Measurements from ENCODE around the gene SLC47A1.
"Not testable (repeated sequence)": the region's sequence is repeated elsewhere in the genome, so short reads cannot be mapped to it uniquely, and the experiment has no call there.

The SLC47A1 gene

GRCh38 chr17:19551591-19552148, 18.0 kb downstream of the SLC47A1 start:
- no peak for DNase-seq (ENCODE audit: low read depth, low spot score)

GRCh38 chr17:19553036-19553435, 19.4 kb downstream of the SLC47A1 start:
- no peak for DNase-seq (ENCODE audit: low read depth, low spot score)

DNA sequence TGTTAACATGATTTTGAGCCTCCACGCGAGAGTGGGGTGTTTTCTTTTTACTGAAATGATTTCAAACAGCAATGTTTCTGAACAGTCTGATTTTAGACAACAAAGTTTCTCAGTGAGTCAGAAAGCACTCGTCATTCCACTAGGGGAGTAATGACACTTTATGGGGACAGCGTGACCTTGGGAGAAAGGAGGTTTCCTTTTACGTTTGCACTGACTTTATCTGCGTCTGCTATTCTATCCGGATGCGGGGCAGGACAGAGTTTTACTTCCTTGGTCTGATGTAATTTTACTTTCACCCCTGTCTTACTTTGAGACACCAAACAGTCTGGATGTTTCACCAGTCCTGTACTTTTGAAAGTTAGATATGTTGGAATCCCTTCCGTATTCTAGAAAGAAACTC, 20.7 kb downstream of the SLC47A1 start:
- DNase-seq (ENCODE audit: low read depth, low spot score): no peak

GRCh38 chr17:19555746-19556145, 22.1 kb downstream of the SLC47A1 start:
- DNase-seq (ENCODE audit: low read depth, low spot score): no peak

DNA sequence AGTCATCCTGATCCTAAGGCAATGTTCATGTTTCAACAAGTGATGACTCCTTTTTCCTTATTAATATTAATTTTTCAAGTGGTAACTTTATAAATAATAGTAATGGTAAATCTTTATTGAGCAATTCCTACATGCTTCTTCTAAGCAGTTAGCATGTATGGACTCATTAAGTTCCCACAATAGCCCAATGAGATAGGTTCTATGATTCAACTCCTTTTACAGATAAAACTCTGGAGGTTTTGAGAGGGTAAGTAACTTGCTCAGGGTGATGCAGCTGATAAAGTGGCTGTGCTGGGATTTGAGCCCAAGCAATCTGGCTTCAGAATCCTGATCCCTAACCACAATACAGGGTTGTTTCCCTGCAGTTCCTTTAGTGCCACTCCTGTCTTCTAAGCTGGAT, 25.3 kb downstream of the SLC47A1 start:
- DNase-seq (ENCODE audit: low read depth, low spot score): no peak

GRCh38 chr17:19561697-19562318, 28.2 kb downstream of the SLC47A1 start:
- DNase-seq (ENCODE audit: low read depth, low spot score): no peak

- no peak for DNase-seq (ENCODE audit: low read depth, low spot score)
Measured at GRCh38 chr17:19565817-19566575, 32.3 kb downstream of the SLC47A1 start.

- no peak for DNase-seq (ENCODE audit: low read depth, low spot score)
Measured at GRCh38 chr17:19567216-19568015, 33.8 kb downstream of the SLC47A1 start.

- no peak for DNase-seq (ENCODE audit: low read depth, low spot score)
Measured at GRCh38 chr17:19568016-19568350, 34.3 kb downstream of the SLC47A1 start.

GRCh38 chr17:19569785-19570543, 36.3 kb downstream of the SLC47A1 start:
- no peak for DNase-seq (ENCODE audit: low read depth, low spot score)

GRCh38 chr17:19570544-19571062, 36.9 kb downstream of the SLC47A1 start:
- DNase-seq (ENCODE audit: low read depth, low spot score): no peak

GRCh38 chr17:19573075-19573474, 39.4 kb downstream of the SLC47A1 start:
- no peak for DNase-seq (ENCODE audit: low read depth, low spot score)

DNA sequence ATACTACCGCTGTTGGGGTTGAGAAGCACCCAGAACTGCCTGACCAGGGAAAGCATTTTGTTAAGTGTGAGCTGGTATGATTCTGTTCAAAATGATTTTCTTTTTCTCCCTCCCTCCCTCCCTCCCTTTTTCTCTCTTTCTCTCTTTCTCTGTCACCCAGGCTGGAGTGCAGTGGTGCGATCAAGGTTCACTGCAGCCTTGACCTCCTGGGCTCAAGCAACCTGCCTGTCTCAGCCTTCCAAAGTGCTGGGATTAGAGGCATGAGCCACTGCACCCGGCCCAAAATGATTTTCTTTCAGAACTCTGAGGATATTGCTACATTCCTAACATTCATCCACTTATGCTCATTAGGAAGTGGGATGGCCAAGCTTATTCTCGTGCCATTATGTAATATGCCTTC, 41.3 kb downstream of the SLC47A1 start:
- DNase-seq (ENCODE audit: low read depth, low spot score): no peak

- peak; percentile 31 for DNase-seq (ENCODE audit: low read depth, low spot score)
Measured at GRCh38 chr17:19578545-19578944, 44.9 kb downstream of the SLC47A1 start.

DNA sequence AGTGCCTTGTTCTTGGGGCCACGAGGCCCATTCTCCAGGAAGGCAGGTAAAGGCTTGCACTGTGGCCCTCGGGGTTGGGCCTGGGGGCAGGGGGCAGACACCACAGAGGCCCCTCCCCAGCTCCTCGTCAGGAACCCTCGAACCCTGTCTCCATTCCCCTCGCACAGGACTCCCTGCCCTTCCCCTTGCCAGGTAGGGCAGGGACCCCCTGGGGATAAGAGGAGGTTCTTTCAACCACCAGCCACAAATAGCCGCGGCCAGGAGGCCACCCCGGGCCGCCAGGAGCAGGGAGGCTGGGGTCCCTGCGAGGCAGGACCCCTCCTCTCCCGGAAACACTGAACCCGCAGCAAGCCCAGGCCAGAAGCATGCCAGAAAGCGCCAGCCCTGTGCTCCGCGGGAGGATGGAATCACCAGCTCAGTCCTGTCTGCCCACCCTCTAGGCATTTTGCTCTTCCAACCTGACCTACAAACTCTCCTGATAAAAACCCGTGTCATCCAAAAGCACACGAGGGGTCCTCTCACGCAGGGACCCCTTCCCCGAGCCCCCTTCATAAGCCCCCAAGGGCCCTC, 45.6 kb downstream of the SLC47A1 start:
- DNase-seq (ENCODE audit: low read depth, low spot score): no peak

GRCh38 chr17:19579867-19580565, 46.4 kb downstream of the SLC47A1 start:
- peak; percentile 52 for DNase-seq (ENCODE audit: low read depth, low spot score)

GRCh38 chr17:19580566-19580920, 46.9 kb downstream of the SLC47A1 start:
- not testable (repeated sequence) for DNase-seq (ENCODE audit: low read depth, low spot score)

DNA sequence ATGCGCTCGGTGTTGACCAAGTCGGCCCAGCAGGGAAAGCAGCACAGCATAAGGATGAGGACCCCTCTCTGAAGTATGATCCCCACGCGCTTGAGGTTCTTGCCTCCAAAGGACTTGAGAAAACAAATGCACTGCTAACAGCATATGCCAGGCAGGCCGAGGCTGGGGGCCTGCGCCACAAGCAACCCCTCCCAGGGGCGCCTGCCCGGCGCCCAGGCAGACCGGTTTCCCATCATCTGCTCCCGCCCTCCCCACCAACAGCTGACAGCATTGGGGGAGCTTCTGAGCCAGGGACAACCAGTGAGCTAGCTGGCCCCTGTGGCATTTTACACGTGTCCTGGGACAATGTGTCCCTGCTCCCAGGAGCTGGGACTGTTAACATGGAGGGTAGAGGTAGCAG, 48.5 kb downstream of the SLC47A1 start:
- not testable (repeated sequence) for DNase-seq (ENCODE audit: low read depth, low spot score)

- no peak for DNase-seq (ENCODE audit: low read depth, low spot score)
Measured at GRCh38 chr17:19583871-19584270, 50.2 kb downstream of the SLC47A1 start.

- no peak for DNase-seq (ENCODE audit: low read depth, low spot score)
Measured at GRCh38 chr17:19590451-19590850, 56.8 kb downstream of the SLC47A1 start.
